HG03439 (cell line): ENCODE measurements around the gene PPP2R2D.

Experiments
- ATAC-seq: cut with Tn5 transposase; IDR thresholded peaks from one replicate; pipeline ENCODE4 v1.9.1; 2021; ENCODE audit warnings: mild to moderate bottlenecking, moderate library complexity; ENCODE audit not compliant: unreplicated experiment

Gene PPP2R2D

DNA sequence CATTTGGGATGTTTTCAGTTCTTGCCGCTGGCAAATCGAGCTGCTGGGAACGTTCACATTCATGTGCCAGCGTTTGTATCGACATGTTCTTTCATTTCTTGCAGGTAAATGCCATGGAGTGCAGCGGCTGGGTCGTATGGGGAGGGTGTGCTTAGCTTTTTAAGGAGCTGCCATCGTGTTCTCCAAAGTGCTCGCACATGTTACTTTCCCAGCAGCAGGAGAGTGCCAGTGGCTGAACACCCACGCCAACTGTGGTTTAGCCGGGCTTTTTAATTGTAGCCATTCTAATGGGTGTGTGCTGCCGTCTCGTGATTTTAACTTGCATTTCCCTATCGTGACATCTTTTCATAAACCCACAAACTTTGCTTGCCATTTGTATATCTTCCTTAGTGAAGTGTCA lies 92.5 kb downstream of the PPP2R2D start:
- no peak for ATAC-seq

DNA sequence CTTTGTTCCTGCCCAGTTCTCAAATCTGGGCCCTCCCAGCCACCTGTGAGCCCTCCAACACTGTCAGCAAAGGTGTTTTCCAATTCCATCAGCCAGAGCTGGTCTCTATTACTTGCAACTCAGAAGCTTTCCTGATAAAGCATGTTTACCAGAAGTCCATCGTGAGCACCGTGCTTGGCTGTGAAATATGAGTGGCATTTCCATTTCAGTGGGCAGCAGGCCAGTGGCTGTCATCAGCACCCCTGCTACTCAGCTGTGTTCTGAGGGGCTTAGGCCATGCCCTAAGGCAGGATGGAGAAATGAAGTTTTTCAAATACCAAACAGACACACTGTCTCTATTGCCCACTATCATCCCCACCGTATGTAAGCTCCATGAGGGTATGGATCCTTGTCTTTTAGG lies 93.6 kb downstream of the PPP2R2D start:
- no peak for ATAC-seq

DNA sequence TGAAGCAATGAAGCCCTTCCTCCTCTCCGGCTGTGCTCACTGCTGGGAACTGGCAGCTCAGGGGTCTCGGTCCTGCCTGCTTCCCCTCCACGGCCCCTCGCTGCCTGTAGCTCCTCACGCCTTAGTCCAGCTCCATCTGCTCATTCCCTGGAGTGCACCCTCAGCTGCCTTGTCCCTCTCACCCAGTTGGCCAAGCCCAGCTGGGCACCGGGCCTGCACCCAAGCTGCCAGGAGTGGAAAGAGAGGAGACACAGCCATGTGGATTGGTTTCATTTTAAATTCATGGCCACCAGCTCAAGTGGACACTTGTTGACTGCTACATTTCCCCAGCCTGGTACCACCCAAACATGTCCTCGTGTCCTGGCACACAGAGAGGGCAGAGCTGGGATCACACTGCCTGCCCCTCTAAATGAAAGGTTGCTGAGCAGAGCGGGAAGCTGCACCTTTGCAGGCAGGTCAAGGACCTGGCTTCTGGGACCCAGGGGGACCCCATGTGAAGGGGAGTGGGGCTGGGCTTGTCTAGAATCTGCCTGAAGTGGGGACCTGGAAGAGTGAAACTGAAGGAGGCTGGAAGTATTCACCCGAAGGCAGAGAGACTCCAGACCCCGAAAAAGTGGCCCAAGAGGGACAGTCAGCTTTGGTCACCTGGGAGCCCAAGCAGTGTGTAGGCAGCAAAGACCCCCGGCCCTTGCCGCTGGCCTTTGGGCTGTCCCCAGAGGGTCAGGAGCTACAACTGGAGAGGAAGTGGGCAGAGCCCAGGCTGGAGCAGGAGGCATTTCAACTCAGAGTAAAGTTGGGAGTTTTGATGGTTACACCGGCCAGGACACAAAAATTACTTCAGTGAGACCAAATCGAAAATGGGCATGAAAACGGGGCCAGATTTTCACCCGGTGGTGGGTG lies 95.9 kb downstream of the PPP2R2D start:
- ATAC-seq: no peak

DNA sequence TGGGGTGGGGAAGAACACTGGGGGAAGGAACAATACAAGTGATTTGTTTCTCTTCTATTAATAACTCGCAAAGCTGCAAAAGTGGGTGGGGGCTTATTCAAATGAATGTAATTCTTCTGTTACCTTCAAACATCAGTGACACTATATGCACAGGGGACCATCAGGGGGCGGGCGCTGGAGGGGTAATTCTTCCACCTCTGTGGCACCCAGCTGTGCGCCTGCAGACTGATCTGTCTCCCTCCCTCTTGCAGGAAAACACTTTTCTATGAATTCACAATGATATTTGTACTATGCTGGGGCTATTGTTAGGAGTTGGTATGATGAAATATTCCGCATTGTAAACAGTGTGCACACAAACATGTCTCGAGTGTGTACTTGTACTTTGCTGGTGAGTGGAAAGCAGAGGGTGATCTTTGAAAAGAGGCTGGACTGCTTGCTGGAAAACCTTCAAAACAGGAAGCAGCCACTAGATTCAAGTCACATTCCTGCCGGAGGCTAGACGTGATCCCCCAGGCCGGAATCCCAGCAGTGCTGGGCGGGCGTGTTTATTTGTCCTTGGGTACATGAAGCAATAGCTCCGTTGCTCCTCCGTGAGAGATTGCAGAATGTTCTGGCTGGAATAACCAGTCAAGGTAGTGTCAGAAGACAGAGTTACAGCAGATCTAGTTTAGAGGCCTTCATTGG lies 96.7 kb downstream of the PPP2R2D start:
- no peak for ATAC-seq

DNA sequence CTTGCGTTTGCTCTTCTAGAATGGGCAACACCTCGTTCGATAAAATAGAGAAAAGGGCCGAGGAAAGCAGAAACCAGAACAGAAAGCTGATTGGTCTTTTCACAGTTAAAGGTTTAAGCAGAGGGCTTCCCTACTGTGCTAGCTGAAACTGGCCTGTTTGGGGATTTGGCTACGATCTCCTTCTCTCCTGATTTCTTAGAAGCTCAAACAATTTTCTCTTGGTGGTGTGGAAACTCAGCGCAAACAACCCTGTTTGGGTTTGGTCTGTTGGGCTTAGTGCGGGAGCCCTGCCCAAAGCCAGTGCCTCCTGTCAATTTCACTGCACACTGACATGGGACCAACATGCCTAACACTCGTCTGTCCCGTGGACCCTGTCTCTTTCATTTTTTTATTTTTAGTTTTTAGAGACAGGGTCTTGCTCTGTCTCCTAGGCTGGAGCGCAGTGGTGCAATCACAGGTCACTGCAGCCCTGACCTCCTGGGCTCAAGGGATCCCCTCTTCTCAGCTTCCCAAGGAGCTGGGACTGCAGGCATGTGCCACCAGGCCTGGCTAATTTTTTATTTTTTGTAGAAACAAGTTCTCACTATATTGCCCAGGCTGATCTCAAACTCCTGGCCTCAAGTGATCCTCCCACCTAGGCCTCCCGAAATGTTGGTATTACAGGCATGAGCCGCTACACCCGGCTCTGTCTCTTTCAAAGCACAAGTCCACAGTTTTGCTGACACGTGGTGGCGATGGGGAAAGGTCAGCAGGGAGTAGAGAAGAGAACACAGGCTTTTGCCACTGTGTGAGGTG lies 97.4 kb downstream of the PPP2R2D start:
- no peak for ATAC-seq

DNA sequence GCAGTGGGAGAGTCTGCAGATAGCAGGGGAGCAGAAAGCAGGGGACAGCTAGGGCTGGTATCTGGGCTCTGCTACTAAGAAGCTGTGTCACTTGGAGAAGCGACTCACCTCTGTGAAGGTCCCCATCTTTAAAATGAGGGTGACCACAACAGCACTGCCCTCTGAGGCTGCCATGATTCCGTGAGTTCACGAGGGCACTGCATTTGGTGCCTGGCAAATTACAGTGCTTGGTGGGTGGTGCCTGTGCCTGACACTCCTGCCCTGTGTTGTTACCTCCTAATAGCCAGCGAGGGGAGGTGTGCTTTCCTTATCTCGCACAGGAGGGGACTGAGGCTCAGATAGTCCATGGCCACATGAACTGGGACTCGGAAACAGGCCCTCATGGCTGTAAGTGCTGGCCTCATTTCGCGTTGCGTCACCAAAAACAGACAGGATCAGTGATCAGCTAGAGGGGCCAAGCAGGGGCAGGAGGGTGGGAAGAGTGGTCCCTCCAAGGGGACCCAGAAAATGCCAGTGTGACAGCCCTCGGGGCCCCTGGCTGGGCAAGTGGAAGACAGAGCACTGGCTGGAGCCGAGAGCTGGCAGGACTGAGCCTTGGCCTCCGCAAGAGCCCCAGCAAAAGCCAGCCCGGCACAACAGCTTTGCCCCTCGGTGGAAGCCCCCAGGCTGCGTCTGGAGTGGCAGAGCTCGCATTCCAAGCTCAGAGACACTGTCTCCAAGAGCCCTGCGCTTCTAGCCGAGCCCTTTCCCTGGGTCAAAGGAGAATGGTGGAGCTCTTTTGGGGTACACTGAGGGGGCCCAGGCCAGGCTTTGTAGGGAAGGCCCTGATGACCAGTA lies 98.3 kb downstream of the PPP2R2D start:
- no peak for ATAC-seq

DNA sequence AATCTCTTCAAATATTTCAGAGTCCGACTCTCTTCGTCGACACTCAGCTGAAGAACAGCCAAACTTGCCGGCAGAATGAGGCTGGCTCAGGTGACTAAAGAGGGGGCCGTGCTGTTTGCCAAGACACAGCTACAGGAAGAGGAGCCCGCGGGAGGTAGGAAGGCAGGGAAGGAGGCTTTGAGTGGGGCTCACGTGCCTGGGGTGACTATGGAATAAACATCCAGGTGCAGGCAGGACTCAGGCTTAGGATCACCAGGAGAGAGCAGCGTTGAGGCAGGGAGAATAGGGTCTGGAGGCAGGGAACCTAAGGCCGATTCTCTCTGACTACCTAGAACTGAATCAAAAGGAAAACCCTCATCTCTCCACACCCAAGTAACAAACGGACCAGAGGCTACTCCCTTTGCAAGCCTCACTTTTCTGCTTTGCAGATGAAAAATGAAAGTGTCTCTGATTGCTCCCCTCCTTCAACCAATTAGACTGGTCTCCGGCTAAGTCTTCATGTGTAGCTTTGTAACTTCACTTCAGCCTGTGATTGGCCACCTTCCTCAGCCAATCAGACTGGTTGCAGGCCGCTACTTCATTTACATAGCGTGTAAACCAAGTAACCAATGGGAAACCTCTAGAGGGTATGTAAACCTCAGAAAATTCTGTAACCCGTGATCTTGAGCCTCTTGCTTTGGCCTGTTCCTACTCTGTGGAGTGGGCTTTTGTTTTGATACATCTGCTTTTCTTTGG lies 100.6 kb downstream of the PPP2R2D start:
- no peak for ATAC-seq

DNA sequence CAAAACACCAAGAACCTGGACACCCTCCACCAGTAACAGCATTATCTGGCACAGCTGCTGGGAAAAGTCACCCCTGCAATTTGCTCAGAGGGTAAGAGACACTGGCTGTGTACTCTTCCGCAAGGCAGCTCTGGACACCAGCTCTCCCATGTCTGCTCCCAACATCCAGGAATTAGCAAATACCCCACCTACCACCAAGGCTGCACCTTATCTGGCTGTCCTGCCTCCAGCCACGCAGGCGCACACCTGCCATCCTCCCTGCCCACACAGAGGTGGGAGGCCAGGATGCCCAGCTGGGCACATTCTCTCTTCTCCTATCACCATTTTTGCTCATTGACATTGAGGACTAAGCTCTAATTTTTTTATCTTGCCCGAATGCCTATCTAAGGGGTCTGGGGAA lies 101.2 kb downstream of the PPP2R2D start:
- ATAC-seq: no peak

DNA sequence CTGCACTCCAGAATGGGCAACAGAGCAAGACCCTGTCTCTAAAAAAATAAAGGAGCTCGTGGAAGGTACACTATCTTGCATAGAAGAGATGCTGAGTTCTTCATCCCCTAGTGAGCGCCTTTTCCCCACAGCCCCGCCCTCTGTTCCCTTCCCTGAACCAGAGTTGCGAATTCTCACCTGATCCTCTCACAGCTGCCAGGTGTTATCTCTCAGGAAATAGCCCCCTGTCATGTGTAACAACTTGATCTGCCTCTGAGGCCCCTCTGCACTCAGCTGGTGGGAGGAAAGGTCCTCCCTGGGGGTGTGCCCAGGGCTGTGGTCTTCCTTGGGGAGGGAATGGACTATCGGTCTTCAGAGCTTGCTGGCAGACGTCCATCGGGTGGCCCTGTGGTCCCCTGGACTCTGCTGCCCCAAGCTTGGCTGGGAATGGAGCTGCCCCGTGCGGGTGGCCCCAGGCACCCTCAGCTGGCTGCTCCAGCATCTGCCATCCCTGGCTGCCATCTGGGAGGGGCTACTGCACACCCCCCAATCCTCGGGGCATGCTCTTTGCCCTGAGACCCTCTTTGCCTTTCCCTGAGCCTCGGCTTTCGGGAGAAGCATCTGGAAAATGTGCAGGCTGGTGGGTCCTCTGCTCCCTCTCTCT lies 102.6 kb downstream of the PPP2R2D start:
- no peak for ATAC-seq

DNA sequence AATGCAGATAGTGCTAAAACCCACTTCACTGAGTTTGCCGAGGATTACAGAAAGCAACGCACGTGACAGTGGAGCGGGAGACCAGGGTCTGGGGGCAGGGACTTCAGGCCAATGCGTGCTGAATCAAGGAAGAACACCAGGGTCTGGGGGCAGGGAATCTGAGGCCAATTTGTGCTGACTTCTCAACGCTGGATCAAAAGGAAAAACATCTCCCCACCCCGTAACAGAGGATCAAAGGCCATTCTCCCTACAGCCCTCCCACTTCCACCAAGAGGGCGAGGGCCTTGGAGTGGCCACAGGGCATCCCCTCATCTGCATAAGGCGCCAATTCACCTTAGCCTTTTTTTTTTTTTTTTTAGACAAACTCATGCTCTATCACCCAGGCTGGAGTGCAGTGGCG lies 103.2 kb downstream of the PPP2R2D start:
- no peak for ATAC-seq

DNA sequence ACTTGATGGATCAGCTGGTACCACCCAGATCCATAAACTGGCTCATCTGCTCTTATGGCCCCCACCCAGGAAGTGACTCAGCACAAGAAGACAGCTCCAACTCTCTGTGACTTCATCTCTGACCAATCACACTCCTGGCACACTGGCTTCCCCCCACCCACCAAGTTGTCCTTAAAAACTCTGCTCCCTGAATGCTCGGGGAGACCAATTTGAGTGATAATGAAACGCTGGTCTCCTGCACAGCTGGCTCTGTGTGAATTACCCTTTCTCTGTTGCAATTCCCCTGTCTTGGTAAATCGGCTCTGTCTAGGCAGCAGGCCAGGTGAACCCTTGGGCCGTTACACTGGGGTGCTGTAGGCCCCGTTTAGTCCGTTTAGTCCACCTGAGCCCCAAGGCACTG lies 104.3 kb downstream of the PPP2R2D start:
- ATAC-seq: no peak

DNA sequence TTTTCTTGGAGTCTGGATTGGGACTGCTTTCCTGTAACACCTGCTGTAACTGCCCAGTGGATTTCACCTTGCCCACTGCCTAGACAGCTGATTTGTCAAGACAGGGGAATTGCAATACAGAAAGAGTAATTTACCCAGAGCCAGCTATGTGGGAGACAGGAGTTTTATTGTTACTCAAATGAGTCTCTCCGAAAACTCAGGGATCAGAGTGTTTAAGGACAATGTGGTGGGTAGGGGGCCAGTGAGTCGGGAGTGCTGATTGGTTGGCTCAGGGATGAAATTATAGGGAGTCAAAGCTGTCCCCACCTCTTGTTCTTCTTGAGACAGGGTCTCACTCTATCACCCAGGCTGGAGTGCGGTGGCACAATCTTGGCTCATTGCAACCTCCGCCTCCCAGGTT lies 106.2 kb downstream of the PPP2R2D start:
- ATAC-seq: no peak

DNA sequence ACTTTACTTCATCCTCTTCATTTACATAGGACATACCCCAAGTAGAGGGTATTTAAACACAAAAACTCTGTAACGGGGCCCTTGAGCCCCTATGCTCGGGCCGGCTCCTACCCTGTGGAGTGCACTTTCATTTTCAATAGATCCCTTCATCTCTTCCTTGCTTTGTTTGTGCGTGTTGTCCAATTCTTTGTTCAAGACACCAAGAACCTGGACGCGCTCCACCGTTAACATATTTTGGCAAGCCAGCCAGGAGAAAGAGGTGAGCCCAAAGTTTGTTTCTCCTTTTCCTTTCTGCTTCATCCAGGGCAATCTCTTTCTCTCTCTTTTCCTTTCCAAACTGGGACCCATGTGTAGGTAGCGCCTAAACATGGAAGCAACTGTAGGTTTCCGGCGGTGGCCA lies 106.9 kb downstream of the PPP2R2D start:
- no peak for ATAC-seq
